GM18519 (cell line): ENCODE results near the gene CTNNBL1.

ENCODE experiments used
- ATAC-seq: cut with Tn5 transposase; IDR thresholded peaks from one replicate; pipeline ENCODE4 v1.9.1; 2021; ENCODE audit warnings: mild to moderate bottlenecking, moderate library complexity; ENCODE audit not compliant: unreplicated experiment, low FRiP score

The CTNNBL1 gene

GRCh38 chr20:37872161-37872560 is 178.3 kb downstream of the CTNNBL1 start:
- no peak for ATAC-seq

GRCh38 chr20:37873884-37874283 is 180.1 kb downstream of the CTNNBL1 start:
- no peak for ATAC-seq

GRCh38 chr20:37875460-37876175 is 181.8 kb downstream of the CTNNBL1 start:
- no peak for ATAC-seq

GRCh38 chr20:37876863-37877262 is 183.0 kb downstream of the CTNNBL1 start:
- ATAC-seq, result no peak

GRCh38 chr20:37877832-37878772 is 184.3 kb downstream of the CTNNBL1 start:
- no peak for ATAC-seq

GRCh38 chr20:37878835-37879599 is 185.2 kb downstream of the CTNNBL1 start:
- ATAC-seq, result no peak

GRCh38 chr20:37879843-37880242 is 186.0 kb downstream of the CTNNBL1 start:
- ATAC-seq, result no peak

GRCh38 chr20:37880726-37881591 is 187.1 kb downstream of the CTNNBL1 start:
- ATAC-seq, result no peak

GRCh38 chr20:37881601-37882343 is 187.9 kb downstream of the CTNNBL1 start:
- no peak for ATAC-seq

GRCh38 chr20:37882961-37883712 is 189.3 kb downstream of the CTNNBL1 start:
- no peak for ATAC-seq

GRCh38 chr20:37885042-37885441 is 191.2 kb downstream of the CTNNBL1 start:
- no peak for ATAC-seq

- no peak for ATAC-seq
Measured at GRCh38 chr20:37885593-37886503, 192.0 kb downstream of the CTNNBL1 start.

GRCh38 chr20:37886851-37887297 is 193.0 kb downstream of the CTNNBL1 start:
- ATAC-seq, result no peak

GRCh38 chr20:37888641-37889040 is 194.8 kb downstream of the CTNNBL1 start:
- no peak for ATAC-seq

- no peak for ATAC-seq
Measured at GRCh38 chr20:37890108-37890507, 196.3 kb downstream of the CTNNBL1 start.

- no peak for ATAC-seq
Measured at GRCh38 chr20:37890643-37891042, 196.8 kb downstream of the CTNNBL1 start.

GRCh38 chr20:37892001-37892400 is 198.2 kb downstream of the CTNNBL1 start:
- ATAC-seq, result no peak
